Measurements from ENCODE around the gene CIDEA.
A peak's percentile ranks its signal among the peaks of the same experiment; 100 is the strongest.

CIDEA gene

GRCh38 chr18:12276736-12277554 is 22.8 kb downstream of the CIDEA start:
- DNase-seq: no peak

- no peak for DNase-seq
These were observed 24.1 kb downstream of the CIDEA start for GRCh38 chr18:12278215-12278671.

GRCh38 chr18:12278741-12279682 is 24.9 kb downstream of the CIDEA start:
- DNase-seq: peak; percentile 86

- DNase-seq: no peak
These were observed 25.8 kb downstream of the CIDEA start for GRCh38 chr18:12279781-12280531.

GRCh38 chr18:12281861-12282260 is 27.7 kb downstream of the CIDEA start:
- no peak for DNase-seq

- no peak for DNase-seq
These were observed 28.4 kb downstream of the CIDEA start for GRCh38 chr18:12282442-12283039.

GRCh38 chr18:12283256-12283655 is 29.1 kb downstream of the CIDEA start:
- DNase-seq: no peak

- DNase-seq: no peak
These were observed 29.5 kb downstream of the CIDEA start for GRCh38 chr18:12283666-12284065.

- DNase-seq: no peak
These were observed 33.0 kb downstream of the CIDEA start for GRCh38 chr18:12287131-12287681.

GRCh38 chr18:12287684-12288402 is 33.7 kb downstream of the CIDEA start:
- DNase-seq: peak; percentile 82

GRCh38 chr18:12288403-12288755 is 34.2 kb downstream of the CIDEA start:
- no peak for DNase-seq

- no peak for DNase-seq
These were observed 35.9 kb downstream of the CIDEA start for GRCh38 chr18:12290086-12290485.

- DNase-seq: no peak
These were observed 37.0 kb downstream of the CIDEA start for GRCh38 chr18:12291161-12291560.

GRCh38 chr18:12291690-12292089 is 37.5 kb downstream of the CIDEA start:
- DNase-seq: no peak

GRCh38 chr18:12293831-12294230 is 39.7 kb downstream of the CIDEA start:
- DNase-seq: no peak

- DNase-seq: no peak
These were observed 41.4 kb downstream of the CIDEA start for GRCh38 chr18:12295389-12296086.

- DNase-seq: no peak
These were observed 41.9 kb downstream of the CIDEA start for GRCh38 chr18:12296087-12296403.

- DNase-seq: no peak
These were observed 42.3 kb downstream of the CIDEA start for GRCh38 chr18:12296457-12296856.

- DNase-seq: no peak
These were observed 45.7 kb downstream of the CIDEA start for GRCh38 chr18:12299862-12300261.

- no peak for DNase-seq
These were observed 47.3 kb downstream of the CIDEA start for GRCh38 chr18:12301263-12302005.
